ENCODE measurements around the gene BANK1.

The BANK1 gene

DNA sequence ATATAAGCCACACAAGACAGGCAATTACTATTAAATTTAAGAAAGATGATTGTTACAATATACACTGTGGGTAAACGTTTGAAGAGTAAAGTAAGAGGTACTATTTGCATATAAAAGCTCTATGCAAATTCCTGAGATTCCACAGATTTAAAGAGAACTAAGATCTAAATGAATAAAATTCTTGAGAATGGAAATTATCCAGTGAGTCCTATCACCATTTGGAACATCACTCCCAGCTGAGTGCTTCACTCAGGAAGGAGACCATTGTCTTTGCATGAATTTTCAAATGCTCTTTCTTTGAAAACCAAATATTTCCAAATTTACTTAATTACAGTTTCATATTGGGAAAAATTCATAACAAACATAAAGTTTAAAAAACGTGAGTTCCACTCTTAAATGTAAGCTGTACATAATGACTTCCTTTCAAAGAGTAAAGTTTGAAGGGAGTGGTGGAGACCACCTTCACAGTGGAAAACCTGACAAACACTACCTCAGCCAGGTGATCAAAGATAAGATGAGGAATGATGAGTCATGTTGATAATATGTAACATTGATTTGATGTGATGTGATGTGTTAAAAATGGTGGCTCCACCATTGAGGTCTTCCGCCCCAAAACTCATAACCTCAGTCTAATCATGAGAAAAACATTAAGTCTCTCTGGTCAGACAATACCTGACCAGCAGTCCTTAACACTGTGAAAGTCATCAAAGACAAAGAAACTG lies 159.9 kb downstream of the BANK1 start:
- TF ChIP-seq, protein P1, sequence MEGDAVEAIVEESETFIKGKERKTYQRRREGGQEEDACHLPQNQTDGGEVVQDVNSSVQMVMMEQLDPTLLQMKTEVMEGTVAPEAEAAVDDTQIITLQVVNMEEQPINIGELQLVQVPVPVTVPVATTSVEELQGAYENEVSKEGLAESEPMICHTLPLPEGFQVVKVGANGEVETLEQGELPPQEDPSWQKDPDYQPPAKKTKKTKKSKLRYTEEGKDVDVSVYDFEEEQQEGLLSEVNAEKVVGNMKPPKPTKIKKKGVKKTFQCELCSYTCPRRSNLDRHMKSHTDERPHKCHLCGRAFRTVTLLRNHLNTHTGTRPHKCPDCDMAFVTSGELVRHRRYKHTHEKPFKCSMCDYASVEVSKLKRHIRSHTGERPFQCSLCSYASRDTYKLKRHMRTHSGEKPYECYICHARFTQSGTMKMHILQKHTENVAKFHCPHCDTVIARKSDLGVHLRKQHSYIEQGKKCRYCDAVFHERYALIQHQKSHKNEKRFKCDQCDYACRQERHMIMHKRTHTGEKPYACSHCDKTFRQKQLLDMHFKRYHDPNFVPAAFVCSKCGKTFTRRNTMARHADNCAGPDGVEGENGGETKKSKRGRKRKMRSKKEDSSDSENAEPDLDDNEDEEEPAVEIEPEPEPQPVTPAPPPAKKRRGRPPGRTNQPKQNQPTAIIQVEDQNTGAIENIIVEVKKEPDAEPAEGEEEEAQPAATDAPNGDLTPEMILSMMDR (IDR thresholded peaks at IDR 0.05; ENCODE audit: borderline replicate concordance, extremely low read depth, low read length, poor library complexity, severe bottlenecking) = no peak
- no peak for TF ChIP-seq EZH2 (IDR thresholded peaks at IDR 0.05; ENCODE audit: borderline replicate concordance, low read depth, low read length, severe bottlenecking)
- Histone ChIP-seq H4K20me1 (ENCODE audit: insufficient read depth, low read length) (no peaks in the 10 kb centered on the region), H3K4me1 (ENCODE audit: insufficient read depth, low read length) (no peaks in the 10 kb centered on the region), H3K9me3 (ENCODE audit: insufficient read depth, low read length, severe bottlenecking) (no peaks in the 10 kb centered on the region), H3K4me3 (ENCODE audit: low read depth in 1 of 2, low read length in 2 of 2) (no peak overlapping the region), H3K4me2 (ENCODE audit: insufficient read depth, low read length) (no peak overlapping the region), H3K9ac (ENCODE audit: low read depth, low read length) (no peak overlapping the region), H3K27ac (ENCODE audit: low read length) (no peak overlapping the region), H3K79me2 (ENCODE audit: insufficient read depth, low read length) (no peaks in the 10 kb centered on the region), H3K27me3 (ENCODE audit: insufficient read depth, low read length, poor library complexity) (peaks cover 3% of the 10 kb centered on the region), H2AFZ (ENCODE audit: low read depth, low read length) (no peak overlapping the region), H3K36me3 (ENCODE audit: insufficient read depth, low read length) (no peaks in the 10 kb centered on the region)
- ATAC-seq (ENCODE audit: insufficient read depth, low read depth) (no peak), DNase-seq (no peak)

DNA sequence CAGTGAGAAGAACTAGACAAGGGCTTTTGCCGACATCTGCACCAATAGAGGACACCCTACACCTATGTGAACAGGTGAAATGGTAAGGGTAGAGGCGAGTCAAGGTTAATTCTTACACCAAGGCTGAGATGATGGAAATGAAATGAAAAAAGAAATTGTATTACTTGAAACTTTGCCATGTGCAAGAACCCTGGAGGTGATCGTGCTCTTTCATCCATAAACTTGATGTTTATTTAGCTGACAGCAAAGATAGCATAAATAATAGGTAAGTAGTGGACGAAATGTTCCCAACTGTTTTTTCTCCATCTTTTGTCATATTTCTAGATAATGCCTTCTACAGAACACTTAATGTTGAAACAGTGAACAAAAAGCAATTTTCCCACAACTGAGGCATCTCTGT lies 162.5 kb downstream of the BANK1 start:
- H3K4me2 ChIP-seq (ENCODE audit: insufficient read depth, low read length) = no peak overlapping the region
- H3K4me1 ChIP-seq (ENCODE audit: insufficient read depth, low read length) = no peaks in the 10 kb centered on the region
- ATAC-seq (ENCODE audit: insufficient read depth, low read depth) = no peak

DNA sequence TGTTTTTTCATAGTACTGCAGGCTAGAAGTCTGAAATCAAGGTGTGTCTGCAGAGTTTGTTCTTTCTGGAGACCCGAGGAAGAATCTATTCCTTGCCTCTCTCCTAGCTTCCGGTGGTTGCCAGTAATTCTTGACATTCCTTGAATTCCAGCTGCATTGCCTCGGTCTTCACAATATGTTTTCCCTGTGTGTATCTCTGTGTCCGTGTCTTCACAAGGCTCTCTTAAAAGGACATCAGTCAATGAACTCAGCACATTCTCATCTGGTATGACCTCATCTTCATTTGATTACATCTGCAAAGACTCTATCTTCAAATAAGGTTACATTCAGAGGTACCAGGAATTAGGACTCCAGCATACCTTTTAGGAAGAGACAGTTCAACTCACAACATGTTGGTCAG lies 163.4 kb downstream of the BANK1 start:
- H3K79me2 ChIP-seq (ENCODE audit: insufficient read depth, low read length) = no peaks in the 10 kb centered on the region
- H3K4me2 ChIP-seq (ENCODE audit: insufficient read depth, low read length) = no peak overlapping the region
- no peaks in the 10 kb centered on the region for H4K20me1 ChIP-seq (ENCODE audit: insufficient read depth, low read length)
- H3K27me3 ChIP-seq (ENCODE audit: insufficient read depth, low read length, poor library complexity) = peaks cover 3% of the 10 kb centered on the region
- no peaks in the 10 kb centered on the region for H3K9me3 ChIP-seq (ENCODE audit: insufficient read depth, low read length, severe bottlenecking)
- H3K36me3 ChIP-seq (ENCODE audit: insufficient read depth, low read length) = no peaks in the 10 kb centered on the region
- TF ChIP-seq, protein P1 (IDR thresholded peaks at IDR 0.05; ENCODE audit: borderline replicate concordance, extremely low read depth, low read length, poor library complexity, severe bottlenecking) = no peak
- TF ChIP-seq EZH2 (IDR thresholded peaks at IDR 0.05; ENCODE audit: borderline replicate concordance, low read depth, low read length, severe bottlenecking) = no peak
- no peak for DNase-seq
- H3K4me3 ChIP-seq (ENCODE audit: low read depth in 1 of 2, low read length in 2 of 2) = no peak overlapping the region
- H3K4me1 ChIP-seq (ENCODE audit: insufficient read depth, low read length) = no peaks in the 10 kb centered on the region
- no peak overlapping the region for H2AFZ ChIP-seq (ENCODE audit: low read depth, low read length)
- H3K27ac ChIP-seq (ENCODE audit: low read length) = no peak overlapping the region
- ATAC-seq (ENCODE audit: insufficient read depth, low read depth) = no peak
- H3K9ac ChIP-seq (ENCODE audit: low read depth, low read length) = no peak overlapping the region

More for the DNA sequence above, 162.5 kb downstream of the BANK1 start:
- Histone ChIP-seq H2AFZ (ENCODE audit: low read depth, low read length) (no peak overlapping the region), H4K20me1 (ENCODE audit: insufficient read depth, low read length) (no peaks in the 10 kb centered on the region), H3K4me3 (ENCODE audit: low read depth in 1 of 2, low read length in 2 of 2) (no peak overlapping the region), H3K27me3 (ENCODE audit: insufficient read depth, low read length, poor library complexity) (peaks cover 3% of the 10 kb centered on the region), H3K9me3 (ENCODE audit: insufficient read depth, low read length, severe bottlenecking) (no peaks in the 10 kb centered on the region), H3K79me2 (ENCODE audit: insufficient read depth, low read length) (no peaks in the 10 kb centered on the region), H3K36me3 (ENCODE audit: insufficient read depth, low read length) (no peaks in the 10 kb centered on the region), H3K9ac (ENCODE audit: low read depth, low read length) (no peak overlapping the region), H3K27ac (ENCODE audit: low read length) (no peak overlapping the region)
- DNase-seq = no peak
- no peak for TF ChIP-seq EZH2 (IDR thresholded peaks at IDR 0.05; ENCODE audit: borderline replicate concordance, low read depth, low read length, severe bottlenecking)
- TF ChIP-seq, protein P1 (IDR thresholded peaks at IDR 0.05; ENCODE audit: borderline replicate concordance, extremely low read depth, low read length, poor library complexity, severe bottlenecking) = no peak
